Heart left ventricle (tissue), 13 donors: ENCODE results near the gene FAM114A1.

Experiments used
- CTCF ChIP-seq, 12 donors: fragments of 200-600 bp; sonication (generic) in 4 of 12; IDR thresholded peaks; one replicate each; pipeline versions ENCODE4 v1.5.0 to v1.8.0; 2018 to 2022; ENCODE audit warnings: antibody characterized with exemption in 12 of 12, mild to moderate bottlenecking in 5 of 12
- POLR2A ChIP-seq, 2 donors: fragments of 450-650 bp; IDR thresholded peaks; one replicate each; pipeline ENCODE4 v1.6.1; 2017; ENCODE audit warnings: antibody characterized with exemption in 2 of 2, mild to moderate bottlenecking in 2 of 2, moderate library complexity in 2 of 2
- donor health status: ischemic (EF 13 %, LVEDD 7.1; RV severe dilation, severe dysfunction).
- donor health status: DM: no; HTN: yes; CAD: no.
- donor health status: DM: no; HTN: no; CAD: no.
- donor health status: ischemic (EF 25% LVEDD 6.9; RV normal size, moderate dysfunction).
- donor health status: ischemic (EF 25% LVEDD 5.7; RV mildly dilated, moderate dysfunction).
- donor health status: ischemic (EF 35%, LVEDD 5.7; RV mildly dilated, moderate dysfunction).
- donor health status: nonischemic (EF 11% LVEDD 7.7; RV severe dilation, severe dysfunction).
- donor health status: DM: yes; HTN: yes; CAD: no.
- donor health status: PGD.
- donor health status: ischemic (EF 29% LVEDD 5.4; RV normal size, mild dysfunction).
- donor health status: nonischemic (EF 23%, LVEDD 6.1; RV moderate dilation, normal function).

GRCh38 chr4:38954727-38955126, 87.1 kb downstream of the FAM114A1 start:
- TF ChIP-seq POLR2A (IDR thresholded peaks at IDR 0.05) (no peak), CTCF (IDR thresholded peaks at IDR 0.05) (no peak)
